Activated naive CD4-positive, alpha-beta T cell treated with anti-CD3 and anti-CD28 coated beads for 36 hours (primary cell): ENCODE data around the gene ARHGEF4. TPM values are rescaled to one million over a fixed set of nuclear protein-coding genes. Genes with fewer than 3 reads are reported as not detected.

Experiments used
- CTCF ChIA-PET: fragments of 350-600 bp; sonication (Branson Sonifier 250); formaldehyde crosslinking; loops from one replicate; lab custom pipeline; 2021; ENCODE audit warnings: antibody characterized with exemption; lab: Charles Lee
- DNase-seq: peaks from one replicate; pipeline ENCODE4 v3.0.0-alpha.2; 2020
- H3K27ac Mint-ChIP-seq: one replicate; pipeline ENCODE4 v1.8.0; 2021; ENCODE audit warnings: mild to moderate bottlenecking, mixed read lengths
- H3K27me3 Mint-ChIP-seq: one replicate; pipeline ENCODE4 v1.8.0; 2021; ENCODE audit warnings: low read depth, mixed read lengths
- H3K36me3 Mint-ChIP-seq: one replicate; pipeline ENCODE4 v1.8.0; 2021; ENCODE audit warnings: low read depth, mixed read lengths
- H3K4me1 Mint-ChIP-seq: one replicate; pipeline ENCODE4 v1.8.0; 2021; ENCODE audit warnings: low read depth, mixed read lengths
- H3K4me3 Mint-ChIP-seq: one replicate; pipeline ENCODE4 v1.8.0; 2021; ENCODE audit warnings: mild to moderate bottlenecking, moderate library complexity, mixed read lengths
- H3K9me3 Mint-ChIP-seq: one replicate; pipeline ENCODE4 v1.8.0; 2021; ENCODE audit warnings: mixed read lengths
- intact Hi-C: fragments of 100-400 bp; cut with micrococcal nuclease; formaldehyde crosslinking; loops from one replicate; pipeline ENCODE4 v1.15.1; 2023
- total RNA-seq, 2 experiments: library from RNA; stranded (reverse); gene quantifications; one replicate each; pipeline ENCODE4 v1.2.3, GENCODE V29; 2021

Gene ARHGEF4
- total RNA-seq, 2 experiments from 2014 or later: 2.6 to 3.3 TPM

GRCh38 chr2:131043199-131044074 is 206.7 kb downstream of the ARHGEF4 start:
- peaks cover 29% of the 10 kb centered on the region for H3K4me1 Mint-ChIP-seq
- no peak overlapping the region for H3K27ac Mint-ChIP-seq
- CTCF ChIA-PET: interaction anchor here (0.6 to 0.8 kb wide), 2 partner anchors 11 kb away, joined by 3 to 7 read pairs; no protein-coding TSS in a partner anchor
- no peaks in the 10 kb centered on the region for H3K9me3 Mint-ChIP-seq
- intact Hi-C loops: no loop called here
- no peak overlapping the region for H3K4me3 Mint-ChIP-seq
- DNase-seq: no peak
- peaks cover 3% of the 10 kb centered on the region for H3K36me3 Mint-ChIP-seq
- H3K27me3 Mint-ChIP-seq: peaks cover 4% of the 10 kb centered on the region

- no peaks in the 10 kb centered on the region for H3K9me3 Mint-ChIP-seq
- H3K4me1 Mint-ChIP-seq: peaks cover 27% of the 10 kb centered on the region
- H3K36me3 Mint-ChIP-seq: peaks cover 8% of the 10 kb centered on the region
- intact Hi-C loops: no loop called here
- CTCF ChIA-PET: no interaction called here
- DNase-seq: no peak
- H3K27ac Mint-ChIP-seq: no peak overlapping the region
- peaks cover 4% of the 10 kb centered on the region for H3K27me3 Mint-ChIP-seq
- H3K4me3 Mint-ChIP-seq: no peak overlapping the region
These were observed 207.5 kb downstream of the ARHGEF4 start for GRCh38 chr2:131044075-131044756.

- Mint-ChIP-seq H3K4me1 (peaks cover 22% of the 10 kb centered on the region), H3K27ac (no peak overlapping the region), H3K4me3 (no peak overlapping the region), H3K9me3 (no peaks in the 10 kb centered on the region), H3K36me3 (peaks cover 8% of the 10 kb centered on the region), H3K27me3 (peaks cover 4% of the 10 kb centered on the region)
- CTCF ChIA-PET: no interaction called here
- DNase-seq: no peak
- intact Hi-C loops: no loop called here
These were observed 208.0 kb downstream of the ARHGEF4 start for GRCh38 chr2:131044757-131045150.

- no peaks in the 10 kb centered on the region for H3K9me3 Mint-ChIP-seq
- H3K36me3 Mint-ChIP-seq: peaks cover 13% of the 10 kb centered on the region
- no peak overlapping the region for H3K4me3 Mint-ChIP-seq
- no peak overlapping the region for H3K27ac Mint-ChIP-seq
- H3K27me3 Mint-ChIP-seq: peaks cover 4% of the 10 kb centered on the region
- intact Hi-C loops: no loop called here
- peaks cover 18% of the 10 kb centered on the region for H3K4me1 Mint-ChIP-seq
- CTCF ChIA-PET: no interaction called here
- no peak for DNase-seq
These were observed 208.7 kb downstream of the ARHGEF4 start for GRCh38 chr2:131045286-131046027.

- no peaks in the 10 kb centered on the region for H3K27me3 Mint-ChIP-seq
- no peak overlapping the region for H3K27ac Mint-ChIP-seq
- CTCF ChIA-PET: no interaction called here
- intact Hi-C loops: no loop called here
- H3K9me3 Mint-ChIP-seq: no peaks in the 10 kb centered on the region
- DNase-seq: no peak
- H3K4me3 Mint-ChIP-seq: no peak overlapping the region
- H3K36me3 Mint-ChIP-seq: peaks cover 16% of the 10 kb centered on the region
- peaks cover 10% of the 10 kb centered on the region for H3K4me1 Mint-ChIP-seq
These were observed 209.6 kb downstream of the ARHGEF4 start for GRCh38 chr2:131046028-131046917.

DNA sequence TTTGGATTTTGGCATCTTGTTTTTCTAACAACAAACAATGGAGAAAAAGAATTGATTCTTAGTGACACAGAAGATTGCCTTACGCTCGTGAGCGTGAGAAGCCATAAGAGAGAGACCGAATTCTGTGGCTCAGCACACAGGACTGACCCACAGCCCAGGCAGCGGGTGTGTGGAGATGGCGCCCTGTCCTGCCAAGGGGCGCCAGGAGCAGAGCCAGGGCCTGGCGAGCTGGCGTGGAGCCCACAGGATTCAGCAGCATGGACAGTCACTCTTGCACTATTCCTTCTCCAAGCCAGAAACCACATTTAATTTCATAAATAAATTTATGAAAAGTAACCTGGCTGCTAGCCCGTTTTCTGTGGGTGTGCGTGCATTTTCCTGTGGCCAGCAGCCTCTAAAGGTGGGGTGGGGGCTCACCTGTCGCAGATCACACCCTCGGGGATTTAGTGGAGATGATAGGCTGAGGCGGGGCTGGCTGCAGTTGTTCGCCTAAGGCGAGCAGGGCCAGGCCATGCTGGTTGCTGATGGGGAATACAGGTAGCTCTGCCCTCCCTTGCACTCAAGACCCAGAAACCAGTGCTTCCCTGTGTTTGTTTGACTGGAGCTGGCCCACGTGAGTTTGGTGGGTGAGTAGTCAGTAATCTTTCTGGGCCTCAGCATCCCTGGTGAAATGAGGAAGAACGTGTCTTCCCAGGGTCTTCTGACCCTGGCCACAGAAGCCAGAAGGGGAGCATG is 210.4 kb downstream of the ARHGEF4 start:
- Mint-ChIP-seq H3K27me3 (no peaks in the 10 kb centered on the region), H3K9me3 (no peaks in the 10 kb centered on the region)

GRCh38 chr2:131047920-131048560 is 211.3 kb downstream of the ARHGEF4 start:
- no peaks in the 10 kb centered on the region for H3K27me3 Mint-ChIP-seq
- no peak overlapping the region for H3K27ac Mint-ChIP-seq
- intact Hi-C loops: no loop called here
- CTCF ChIA-PET: no interaction called here
- no peak overlapping the region for H3K4me3 Mint-ChIP-seq
- DNase-seq: no peak
- H3K4me1 Mint-ChIP-seq: no peaks in the 10 kb centered on the region
- H3K36me3 Mint-ChIP-seq: peaks cover 33% of the 10 kb centered on the region
- no peaks in the 10 kb centered on the region for H3K9me3 Mint-ChIP-seq

More for the DNA sequence above, 210.4 kb downstream of the ARHGEF4 start:
- no peak for DNase-seq
- Mint-ChIP-seq H3K27ac (no peak overlapping the region), H3K4me3 (no peak overlapping the region), H3K36me3 (peaks cover 24% of the 10 kb centered on the region), H3K4me1 (peaks cover 3% of the 10 kb centered on the region)
- CTCF ChIA-PET: no interaction called here
- intact Hi-C loops: no loop called here

DNA sequence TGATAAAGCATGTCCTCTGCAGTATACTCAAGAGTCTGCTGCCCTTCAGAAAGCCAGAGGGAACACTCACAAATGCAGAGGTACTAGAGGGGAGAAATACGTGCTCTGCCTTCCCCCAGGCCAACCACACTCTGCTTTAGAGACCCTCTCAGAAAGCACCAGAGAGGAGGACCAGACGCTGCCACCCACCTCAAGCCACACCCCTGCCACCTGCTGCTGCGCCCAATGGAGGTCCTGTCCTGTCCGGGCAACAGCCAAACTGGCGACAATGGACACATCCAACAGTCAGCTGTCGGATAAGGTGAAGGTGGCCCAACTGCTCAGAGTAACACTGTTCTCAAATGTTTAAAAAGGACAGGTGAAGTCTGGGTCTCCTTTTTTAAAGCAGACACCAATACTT is 211.9 kb downstream of the ARHGEF4 start:
- Mint-ChIP-seq H3K4me3 (no peak overlapping the region), H3K27ac (no peak overlapping the region), H3K4me1 (no peaks in the 10 kb centered on the region), H3K27me3 (no peaks in the 10 kb centered on the region), H3K36me3 (peaks cover 33% of the 10 kb centered on the region), H3K9me3 (no peaks in the 10 kb centered on the region)
- no peak for DNase-seq
- CTCF ChIA-PET: no interaction called here
- intact Hi-C loops: no loop called here

DNA sequence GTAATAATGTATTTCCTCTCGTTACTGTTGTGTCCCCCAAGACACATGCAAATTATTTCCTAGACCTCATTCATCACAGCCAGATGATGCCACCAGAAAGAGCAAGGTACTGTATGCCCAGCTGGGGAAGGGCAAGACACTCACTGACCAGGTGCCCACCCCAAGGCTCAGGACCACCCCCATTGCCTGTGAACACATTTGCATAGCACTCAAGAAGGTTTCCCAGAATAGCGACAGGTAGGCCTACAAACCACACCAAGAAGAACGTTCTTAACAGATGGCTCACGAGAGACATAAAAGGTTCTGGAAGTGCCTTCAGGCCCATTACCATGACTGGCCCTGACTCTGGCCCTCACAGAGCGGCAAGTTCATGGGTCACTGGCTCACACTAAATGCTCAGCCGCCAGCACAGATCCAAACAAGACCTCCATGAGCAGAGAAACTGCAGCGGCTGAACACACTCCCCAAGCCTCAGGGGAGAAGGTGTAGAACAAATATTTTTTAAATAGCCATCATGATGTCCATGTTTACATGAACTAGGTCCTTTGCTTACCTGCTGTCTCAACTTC is 212.5 kb downstream of the ARHGEF4 start:
- Mint-ChIP-seq H3K9me3 (no peaks in the 10 kb centered on the region), H3K4me3 (no peak overlapping the region), H3K36me3 (peaks cover 33% of the 10 kb centered on the region), H3K27me3 (no peaks in the 10 kb centered on the region), H3K27ac (no peak overlapping the region), H3K4me1 (no peaks in the 10 kb centered on the region)
- CTCF ChIA-PET: no interaction called here
- intact Hi-C loops: no loop called here
- no peak for DNase-seq

GRCh38 chr2:131050896-131051295 is 214.2 kb downstream of the ARHGEF4 start:
- intact Hi-C loops: no loop called here
- DNase-seq: no peak
- no peaks in the 10 kb centered on the region for H3K4me1 Mint-ChIP-seq
- H3K27ac Mint-ChIP-seq: no peak overlapping the region
- peaks cover 38% of the 10 kb centered on the region for H3K36me3 Mint-ChIP-seq
- H3K4me3 Mint-ChIP-seq: no peak overlapping the region
- H3K27me3 Mint-ChIP-seq: no peaks in the 10 kb centered on the region
- CTCF ChIA-PET: interaction anchor here (1.1 to 1.4 kb wide), 2 partner anchors 10 to 84 kb away, joined by 3 to 4 read pairs; no protein-coding TSS in a partner anchor
- no peaks in the 10 kb centered on the region for H3K9me3 Mint-ChIP-seq
